Measurements from ENCODE around the gene PPP6R2. TPM values are rescaled to one million over a fixed set of nuclear protein-coding genes. Genes with fewer than 3 reads are reported as not detected.

PPP6R2 gene
- total RNA-seq, 1 experiment from 2014 or later, result 61.3 TPM

DNA sequence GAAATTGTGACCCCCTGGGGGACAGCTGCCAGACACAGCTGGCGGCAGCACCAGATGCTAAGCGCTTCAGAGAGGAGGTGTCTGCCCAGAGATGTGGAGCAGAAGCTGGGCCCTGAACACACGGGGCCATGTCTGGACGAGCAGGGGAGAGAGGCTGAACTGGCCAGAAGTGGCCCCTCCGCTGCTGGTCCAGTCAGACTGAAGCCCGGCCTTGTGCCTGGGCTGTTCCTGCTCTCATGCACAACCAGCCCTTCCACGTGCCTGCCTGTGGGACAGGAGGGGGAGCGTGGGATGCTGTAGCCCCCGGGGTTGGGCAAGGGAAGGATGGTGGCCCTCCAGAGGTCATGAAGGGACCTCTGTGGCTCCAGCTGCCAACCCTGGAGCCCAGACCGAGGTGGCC lies 140.0 kb downstream of the PPP6R2 start:
- RAD21 ChIA-PET (ENCODE audit: low non-redundant PET in 1 of 2, low total read pairs in 2 of 2, uncharacterized antibody in 2 of 2, unreplicated experiment in 2 of 2), result no interaction called here

More for the DNA sequence above, 140.0 kb downstream of the PPP6R2 start:
- no TSS peak for BruUV-seq (replicated peaks)
- no peak for ATAC-seq
- Histone ChIP-seq H3K36me3 (ENCODE audit: control insufficient read depth in 1 of 2, insufficient read depth in 2 of 2, low read length in 2 of 2) (no peaks in the 10 kb centered on the region), H3K4me3 (replicated peaks in 1 of 2; ENCODE audit: low read depth in 1 of 2, low read length in 2 of 2) (no peak overlapping the region), H3K9me3 (ENCODE audit: control insufficient read depth in 1 of 2, insufficient read depth in 1 of 2, low read depth in 1 of 2, low read length in 2 of 2) (no peaks in the 10 kb centered on the region), H3K27ac (ENCODE audit: low read depth, low read length) (no peak overlapping the region), H3K27me3 (ENCODE audit: insufficient read depth, low read length) (no peaks in the 10 kb centered on the region), H3K9ac (ENCODE audit: low read length) (no peak overlapping the region), H2AFZ (ENCODE audit: low read depth, low read length, poor library complexity, severe bottlenecking) (no peak overlapping the region), H3K9me2 (ENCODE audit: insufficient read depth) (no peaks in the 10 kb centered on the region), H3K79me2 (ENCODE audit: insufficient read depth, low read length) (no peaks in the 10 kb centered on the region), H3K4me1 (ENCODE audit: control insufficient read depth in 1 of 2, insufficient read depth in 2 of 2, low read length in 2 of 2) (peaks cover 8 to 32% of the 10 kb centered on the region in 2 experiments; a peak in 3 of 4 replicates), H3K4me2 (ENCODE audit: low read length) (no peak overlapping the region), H4K20me1 (ENCODE audit: insufficient read depth) (no peaks in the 10 kb centered on the region)
- no peak for DNase-seq (ENCODE audit: low read depth, low spot score)
- ChIA-PET POLR2A (no interaction called here), CTCF (no interaction called here)
- intact Hi-C loops (cut with micrococcal nuclease), result no loop called here
- TF ChIP-seq ZFX (IDR thresholded peaks at IDR 0.05), result no peak
- TF ChIP-seq ZNF274 (IDR thresholded peaks at IDR 0.05; ENCODE audit: low read depth, low read length), result no peak
- TF ChIP-seq TCF7L2 (IDR thresholded peaks at IDR 0.05; ENCODE audit: borderline replicate concordance, extremely low read depth, insufficient read depth, insufficient read length), result no peak
- TF ChIP-seq, protein P1, sequence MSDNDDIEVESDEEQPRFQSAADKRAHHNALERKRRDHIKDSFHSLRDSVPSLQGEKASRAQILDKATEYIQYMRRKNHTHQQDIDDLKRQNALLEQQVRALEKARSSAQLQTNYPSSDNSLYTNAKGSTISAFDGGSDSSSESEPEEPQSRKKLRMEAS (IDR thresholded peaks at IDR 0.05), result no peak
- TF ChIP-seq CBX3 (IDR thresholded peaks at IDR 0.05; ENCODE audit: low read depth), result no peak
- no peak for TF ChIP-seq SP1 (IDR thresholded peaks at IDR 0.05; ENCODE audit: low read depth)
- TF ChIP-seq, protein P2, sequence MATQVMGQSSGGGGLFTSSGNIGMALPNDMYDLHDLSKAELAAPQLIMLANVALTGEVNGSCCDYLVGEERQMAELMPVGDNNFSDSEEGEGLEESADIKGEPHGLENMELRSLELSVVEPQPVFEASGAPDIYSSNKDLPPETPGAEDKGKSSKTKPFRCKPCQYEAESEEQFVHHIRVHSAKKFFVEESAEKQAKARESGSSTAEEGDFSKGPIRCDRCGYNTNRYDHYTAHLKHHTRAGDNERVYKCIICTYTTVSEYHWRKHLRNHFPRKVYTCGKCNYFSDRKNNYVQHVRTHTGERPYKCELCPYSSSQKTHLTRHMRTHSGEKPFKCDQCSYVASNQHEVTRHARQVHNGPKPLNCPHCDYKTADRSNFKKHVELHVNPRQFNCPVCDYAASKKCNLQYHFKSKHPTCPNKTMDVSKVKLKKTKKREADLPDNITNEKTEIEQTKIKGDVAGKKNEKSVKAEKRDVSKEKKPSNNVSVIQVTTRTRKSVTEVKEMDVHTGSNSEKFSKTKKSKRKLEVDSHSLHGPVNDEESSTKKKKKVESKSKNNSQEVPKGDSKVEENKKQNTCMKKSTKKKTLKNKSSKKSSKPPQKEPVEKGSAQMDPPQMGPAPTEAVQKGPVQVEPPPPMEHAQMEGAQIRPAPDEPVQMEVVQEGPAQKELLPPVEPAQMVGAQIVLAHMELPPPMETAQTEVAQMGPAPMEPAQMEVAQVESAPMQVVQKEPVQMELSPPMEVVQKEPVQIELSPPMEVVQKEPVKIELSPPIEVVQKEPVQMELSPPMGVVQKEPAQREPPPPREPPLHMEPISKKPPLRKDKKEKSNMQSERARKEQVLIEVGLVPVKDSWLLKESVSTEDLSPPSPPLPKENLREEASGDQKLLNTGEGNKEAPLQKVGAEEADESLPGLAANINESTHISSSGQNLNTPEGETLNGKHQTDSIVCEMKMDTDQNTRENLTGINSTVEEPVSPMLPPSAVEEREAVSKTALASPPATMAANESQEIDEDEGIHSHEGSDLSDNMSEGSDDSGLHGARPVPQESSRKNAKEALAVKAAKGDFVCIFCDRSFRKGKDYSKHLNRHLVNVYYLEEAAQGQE (IDR thresholded peaks at IDR 0.05; ENCODE audit: low read depth), result no peak
- no peak for TF ChIP-seq FOSL1 (IDR thresholded peaks at IDR 0.05; ENCODE audit: low read depth)
- no peak for TF ChIP-seq SIN3A (IDR thresholded peaks at IDR 0.05; ENCODE audit: low read depth)
- no peak for TF ChIP-seq EZH2 (IDR thresholded peaks at IDR 0.05)
- TF ChIP-seq EGR1 (IDR thresholded peaks at IDR 0.05; ENCODE audit: low read depth), result no peak
